Breast epithelium (tissue), 3 donors: ENCODE measurements around the gene ACVR1.

Experiments
- CTCF ChIP-seq, 3 donors: fragments of 450-650 bp; IDR thresholded peaks; one replicate each; pipeline ENCODE4 v1.5.1; 2016 to 2017; ENCODE audit warnings: antibody characterized with exemption in 3 of 3, mild to moderate bottlenecking in 3 of 3, moderate library complexity in 3 of 3
- POLR2AphosphoS5 ChIP-seq, 3 donors: sonication (generic); formaldehyde crosslinking; IDR thresholded peaks; one replicate each; pipeline ENCODE4 v1.6.1; 2017; ENCODE audit warnings: antibody characterized with exemption in 3 of 3

- no peak for TF ChIP-seq CTCF (IDR thresholded peaks at IDR 0.05)
- no peak for TF ChIP-seq POLR2AphosphoS5 (IDR thresholded peaks at IDR 0.05)
Observed at GRCh38 chr2:157900684-157901083, 24.6 kb upstream of the ACVR1 start.
